ENCODE results near the gene TMTC3.
"Not testable (repeated sequence)": the region's sequence is repeated elsewhere in the genome, so short reads cannot be mapped to it uniquely, and the experiment has no call there.

Gene TMTC3

GRCh38 chr12:88141774-88142609 lies at the start of gene TMTC3, which contains the start of gene CEP290:
TSS of gene TMTC3 (plus strand) at chr12:88142307. CDS start at chr12:88148316, 6,009 bp downstream.
TSS of gene CEP290 (minus strand) at chr12:88142088. CDS start at chr12:88141307, 781 bp downstream.
- peak; percentile 77 to 84 for DNase-seq (ENCODE audit: low read depth in 2 of 2)

GRCh38 chr12:88092771-88093170 lies 49.3 kb upstream of the TMTC3 start:
- DNase-seq (ENCODE audit: low read depth in 2 of 2): no peak

GRCh38 chr12:88093573-88093972 lies 48.5 kb upstream of the TMTC3 start:
- DNase-seq (ENCODE audit: low read depth in 2 of 2): no peak

DNA sequence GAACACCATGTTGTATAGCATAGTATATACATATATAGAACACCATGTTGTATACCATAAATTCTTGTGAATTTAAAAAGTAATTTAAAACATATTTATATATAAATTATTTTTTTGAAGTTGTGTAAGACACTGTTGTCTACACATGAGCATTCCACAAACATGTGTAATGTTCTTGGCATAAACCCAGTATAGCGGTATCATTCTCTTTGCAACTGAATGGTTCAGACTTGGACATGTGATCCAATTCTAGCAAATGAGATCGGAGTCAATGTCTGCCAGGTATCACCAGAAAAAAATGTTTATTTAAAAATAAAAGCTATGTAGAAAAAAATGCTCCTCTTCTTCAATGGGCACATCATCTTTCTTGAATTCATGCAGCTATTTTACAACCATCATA lies 34.1 kb upstream of the TMTC3 start:
- DNase-seq (ENCODE audit: low read depth in 2 of 2): no peak

DNA sequence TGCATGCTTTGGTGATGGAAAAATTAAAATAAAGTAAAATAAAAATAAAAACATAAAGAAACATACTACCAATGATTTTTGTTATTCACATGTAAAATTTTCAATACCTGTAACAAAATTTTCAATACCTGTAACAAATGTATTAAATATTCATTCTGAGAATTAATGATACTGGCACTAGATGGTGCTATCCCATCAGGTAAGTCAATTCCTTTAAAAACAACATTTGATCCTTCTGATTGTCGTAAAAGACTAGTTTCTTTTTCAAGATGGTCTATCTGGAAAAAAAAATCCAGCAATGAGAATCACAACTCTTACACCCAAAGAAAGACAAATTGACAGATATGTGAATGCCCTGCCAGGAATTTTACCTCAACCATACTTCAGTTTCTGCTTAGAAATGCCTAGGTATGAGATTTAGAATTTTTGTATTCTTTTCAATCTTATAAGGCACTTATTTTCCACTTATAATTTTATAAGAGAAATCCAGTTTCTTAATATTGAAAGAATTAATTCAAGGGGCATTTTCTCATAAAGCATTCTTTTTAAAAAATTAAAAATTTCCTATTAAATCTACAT lies 30.9 kb upstream of the TMTC3 start:
- DNase-seq (ENCODE audit: low read depth in 2 of 2): no peak

DNA sequence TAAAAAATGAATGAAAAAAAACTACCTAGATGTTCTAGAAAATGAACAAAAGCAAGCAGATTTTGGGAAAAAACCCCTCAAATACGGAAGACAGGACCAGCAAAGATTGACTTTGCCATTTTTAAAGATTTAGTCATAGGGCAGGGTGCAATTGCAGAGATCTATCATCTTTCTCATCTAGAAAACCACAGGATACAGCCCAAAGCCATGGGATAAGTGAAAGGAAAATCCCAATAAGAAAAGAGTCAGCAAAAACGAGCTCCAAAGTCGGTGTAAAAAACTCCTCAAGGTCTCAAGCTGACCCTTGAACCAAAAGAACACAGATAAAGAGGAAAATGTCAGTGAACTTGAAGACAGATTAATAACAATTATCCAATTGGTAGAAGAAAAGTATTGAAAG lies 28.2 kb upstream of the TMTC3 start:
- DNase-seq (ENCODE audit: low read depth in 2 of 2): no peak

GRCh38 chr12:88122666-88123065 lies 19.4 kb upstream of the TMTC3 start:
- DNase-seq (ENCODE audit: low read depth in 2 of 2): no peak

- DNase-seq (ENCODE audit: low read depth in 2 of 2): no peak
Observed at GRCh38 chr12:88127099-88127498, 15.0 kb upstream of the TMTC3 start.

- DNase-seq (ENCODE audit: low read depth in 2 of 2): no peak
Observed at GRCh38 chr12:88127855-88128254, 14.3 kb upstream of the TMTC3 start.

- DNase-seq (ENCODE audit: low read depth in 2 of 2): no peak
Observed at GRCh38 chr12:88132392-88132791, 9.7 kb upstream of the TMTC3 start.

DNA sequence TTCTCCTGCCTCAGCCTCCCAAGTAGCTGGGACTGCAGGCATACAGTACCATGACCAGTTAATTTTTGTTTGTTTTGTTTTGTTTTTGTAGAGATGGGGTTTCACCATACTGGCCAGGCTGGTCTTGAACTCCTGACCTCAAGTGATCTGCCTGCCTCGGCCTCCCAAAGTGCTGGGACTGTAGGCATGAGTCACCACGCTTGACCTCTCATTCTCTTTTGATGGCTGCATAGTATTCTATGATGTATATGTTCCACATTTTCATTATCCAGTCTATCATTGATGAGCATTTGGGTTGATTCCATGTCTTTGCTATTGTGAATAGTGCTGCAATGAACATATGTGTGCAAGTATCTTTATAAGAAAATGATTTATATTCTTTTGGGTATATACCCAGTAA lies 8.9 kb upstream of the TMTC3 start:
- DNase-seq (ENCODE audit: low read depth in 2 of 2): not testable (repeated sequence)

- DNase-seq (ENCODE audit: low read depth in 2 of 2): not testable (repeated sequence)
Observed at GRCh38 chr12:88139711-88140110, 2.4 kb upstream of the TMTC3 start.

GRCh38 chr12:88141425-88141773 lies 708 bp upstream of the TMTC3 start:
- no peak for DNase-seq (ENCODE audit: low read depth in 2 of 2)

- no peak for DNase-seq (ENCODE audit: low read depth in 2 of 2)
Observed at GRCh38 chr12:88142610-88142991, 494 bp downstream of the TMTC3 start.

- DNase-seq (ENCODE audit: low read depth in 2 of 2): no peak
Observed at GRCh38 chr12:88144037-88144436, 1.9 kb downstream of the TMTC3 start.

GRCh38 chr12:88144546-88145468 lies 2.7 kb downstream of the TMTC3 start:
- DNase-seq (ENCODE audit: low read depth in 2 of 2): no peak

GRCh38 chr12:88145567-88146505 lies 3.7 kb downstream of the TMTC3 start:
- no peak for DNase-seq (ENCODE audit: low read depth in 2 of 2)

- no peak for DNase-seq (ENCODE audit: low read depth in 2 of 2)
Observed at GRCh38 chr12:88150063-88150462, 8.0 kb downstream of the TMTC3 start.

- no peak for DNase-seq (ENCODE audit: low read depth in 2 of 2)
Observed at GRCh38 chr12:88153959-88154358, 11.9 kb downstream of the TMTC3 start.

GRCh38 chr12:88156075-88156654 lies 14.1 kb downstream of the TMTC3 start:
- DNase-seq (ENCODE audit: low read depth in 2 of 2): no peak

- no peak for DNase-seq (ENCODE audit: low read depth in 2 of 2)
Observed at GRCh38 chr12:88163371-88163770, 21.3 kb downstream of the TMTC3 start.

All from stimulated activated CD8-positive, alpha-beta memory T cell treated with anti-CD3 and anti-CD28 coated beads, Interleukin-2, amount 100 ng/mL, for 1 hour (primary cell).